ENCODE results near the gene NFIC. TPM values are rescaled to one million over a fixed set of nuclear protein-coding genes. Genes with fewer than 3 reads are reported as not detected.

Gene NFIC
- total and polyA plus RNA-seq, 10 of the 15 experiments (the other 5 are each of a cell fraction or from before 2014, with no cell fraction given), result 0.71 to 53.5 (median 10.2) TPM

GRCh38 chr19:3364501-3364858 lies 1.9 kb upstream of the NFIC start:
- in situ Hi-C loops (cut with MboI) (loop anchor here (25.0 kb wide), 1 partner anchor 1502 kb away; the partner anchor contains the start of gene KLF16), intact Hi-C loops (cut with micrococcal nuclease; ENCODE audit: unreplicated experiment) (no loop called here)
- no peak for TF ChIP-seq CEBPB (IDR thresholded peaks at IDR 0.05; ENCODE audit: borderline replicate concordance in 1 of 2, low read depth in 2 of 2, low read length in 2 of 2)
- CTCF ChIA-PET, result interaction anchor here (0.7 kb wide), 1 partner anchor 105 kb away, joined by 3 read pairs; no protein-coding TSS in a partner anchor
- ATAC-seq (no peak), DNase-seq (ENCODE audit: low read depth, low spot score) (no peak), FAIRE-seq (no peak)
- Histone ChIP-seq H3K27me3 (replicated peaks in 1 of 2; ENCODE audit: control insufficient read depth in 2 of 2, insufficient read depth in 2 of 2, low read length in 1 of 2) (no peaks in the 10 kb centered on the region), H3K27ac (ENCODE audit: control insufficient read depth, insufficient read depth) (no peak overlapping the region), H3K9me3 (replicated peaks; ENCODE audit: control insufficient read depth, insufficient read depth, low read length) (no peaks in the 10 kb centered on the region), H4K20me1 (ENCODE audit: control insufficient read depth, insufficient read depth) (no peaks in the 10 kb centered on the region), H3K4me2 (ENCODE audit: control insufficient read depth, insufficient read depth) (no peak overlapping the region), H2AFZ (ENCODE audit: control insufficient read depth, low read depth, low read length) (no peak overlapping the region), H3K4me1 (ENCODE audit: control insufficient read depth, insufficient read depth, low read length) (peaks cover 27% of the 10 kb centered on the region), H3K79me2 (ENCODE audit: control insufficient read depth, insufficient read depth, low read length) (peaks cover 66% of the 10 kb centered on the region), H3K36me3 (ENCODE audit: control insufficient read depth in 2 of 2, insufficient read depth in 2 of 2, low read length in 1 of 2) (no peaks in the 10 kb centered on the region), H3K9ac (ENCODE audit: control insufficient read depth, insufficient read depth, low read length) (no peak overlapping the region), H3K4me3 (no peak overlapping the region)
- BruUV-seq (replicated peaks), result no TSS peak
- WGBS (ENCODE audit: insufficient coverage, insufficient replicate concordance, low lambda C conversion rate, missing lambda C conversion rate), result 63% methylated on average over 4 of the region's 4 CpGs
- RAD21 ChIA-PET (ENCODE audit: unreplicated experiment), result no interaction called here
- SMC1A ChIA-PET (ENCODE audit: uncharacterized antibody, unreplicated experiment), result interaction anchor here (1.0 to 1.1 kb wide), 2 partner anchors 13 to 64 kb away, joined by 3 read pairs; no protein-coding TSS in a partner anchor
- POLR2A ChIA-PET, result no interaction called here

- POLR2A ChIA-PET, result no interaction called here
- DNase-seq (ENCODE audit: low read depth, low spot score) (no peak), FAIRE-seq (no peak), ATAC-seq (no peak)
- H3K4me3 ChIP-seq, result peak overlapping the region; percentile 96
- WGBS (ENCODE audit: insufficient coverage, insufficient replicate concordance, low lambda C conversion rate, missing lambda C conversion rate), result 42% methylated on average over 9 of the region's 9 CpGs
- peaks cover 73% of the 10 kb centered on the region for H3K79me2 ChIP-seq (ENCODE audit: control insufficient read depth, insufficient read depth, low read length)
- SMC1A ChIA-PET (ENCODE audit: uncharacterized antibody, unreplicated experiment), result interaction anchor here (0.6 to 1.1 kb wide), 3 partner anchors 14 to 201 kb away, joined by 3 read pairs; no protein-coding TSS in a partner anchor
- no peaks in the 10 kb centered on the region for H4K20me1 ChIP-seq (ENCODE audit: control insufficient read depth, insufficient read depth)
- peak overlapping the region; percentile 85 for H3K9ac ChIP-seq (ENCODE audit: control insufficient read depth, insufficient read depth, low read length)
- H3K27me3 ChIP-seq (replicated peaks in 1 of 2; ENCODE audit: control insufficient read depth in 2 of 2, insufficient read depth in 2 of 2, low read length in 1 of 2), result no peaks in the 10 kb centered on the region
- CTCF ChIA-PET, result interaction anchor here (0.7 kb wide), 1 partner anchor 104 kb away, joined by 3 read pairs; no protein-coding TSS in a partner anchor
- peaks cover 28% of the 10 kb centered on the region for H3K4me1 ChIP-seq (ENCODE audit: control insufficient read depth, insufficient read depth, low read length)
- peak overlapping the region; percentile 86 for H3K27ac ChIP-seq (ENCODE audit: control insufficient read depth, insufficient read depth)
- no peaks in the 10 kb centered on the region for H3K36me3 ChIP-seq (ENCODE audit: control insufficient read depth in 2 of 2, insufficient read depth in 2 of 2, low read length in 1 of 2)
- TF ChIP-seq GATAD2B (conservative IDR thresholded peaks at IDR 0.05; ENCODE audit: low read depth), result 0 out of 2 replicates have a peak, but pooled peaks have one; percentile 32
- TF ChIP-seq PAX8 (IDR thresholded peaks at IDR 0.05), result no peak
- no peak for TF ChIP-seq SUZ12 (IDR thresholded peaks at IDR 0.05; ENCODE audit: unreplicated experiment)
- TF ChIP-seq YY1 (IDR thresholded peaks at IDR 0.05; ENCODE audit: low read depth, low read length), result no peak
- peak; percentile 20; the same call in 1 of the 2 replicates for TF ChIP-seq HDGF (IDR thresholded peaks at IDR 0.05)
- TF ChIP-seq EP300 (IDR thresholded peaks at IDR 0.05; ENCODE audit: borderline replicate concordance in 1 of 2, control insufficient read depth in 1 of 2, low read depth in 2 of 2, low read length in 2 of 2), result no peak
- peak; percentile 47; the same call in 1 of the 2 replicates for TF ChIP-seq ZNF217 (IDR thresholded peaks at IDR 0.05)
- no peak for TF ChIP-seq MYB (IDR thresholded peaks at IDR 0.05; ENCODE audit: borderline replicate concordance, low read depth, low read length)
- 0 out of 2 replicates have a peak, but pooled peaks have one; percentile 16 for TF ChIP-seq LARP7 (IDR thresholded peaks at IDR 0.05)
- TF ChIP-seq IKZF1 (conservative IDR thresholded peaks at IDR 0.05), result 0 out of 2 replicates have a peak, but pooled peaks have one; percentile 9
- H2AFZ ChIP-seq (ENCODE audit: control insufficient read depth, low read depth, low read length), result no peak overlapping the region; the same call in 1 of the 2 replicates
- peak overlapping the region; percentile 91 for H3K4me2 ChIP-seq (ENCODE audit: control insufficient read depth, insufficient read depth)
- in situ Hi-C loops (cut with MboI), result loop anchor here (25.0 kb wide), 1 partner anchor 1503 kb away; the partner anchor contains the start of gene KLF16
- BruUV-seq (replicated peaks), result no TSS peak
- H3K9me3 ChIP-seq (replicated peaks; ENCODE audit: control insufficient read depth, insufficient read depth, low read length), result no peaks in the 10 kb centered on the region
- RAD21 ChIA-PET (ENCODE audit: unreplicated experiment), result no interaction called here
- intact Hi-C loops (cut with micrococcal nuclease; ENCODE audit: unreplicated experiment), result loop anchor here (5.0 kb wide), 1 partner anchor 62 kb away; no protein-coding TSS in a partner anchor
Measured at GRCh38 chr19:3365093-3365835, 1.1 kb upstream of the NFIC start.
